GM21737 (cell line): ENCODE data around the gene MRPL58.

Source experiments
- ATAC-seq: cut with Tn5 transposase; IDR thresholded peaks from one replicate; pipeline ENCODE4 v1.9.1; 2021; ENCODE audit warnings: mild to moderate bottlenecking, moderate library complexity; ENCODE audit not compliant: unreplicated experiment

MRPL58 gene

DNA sequence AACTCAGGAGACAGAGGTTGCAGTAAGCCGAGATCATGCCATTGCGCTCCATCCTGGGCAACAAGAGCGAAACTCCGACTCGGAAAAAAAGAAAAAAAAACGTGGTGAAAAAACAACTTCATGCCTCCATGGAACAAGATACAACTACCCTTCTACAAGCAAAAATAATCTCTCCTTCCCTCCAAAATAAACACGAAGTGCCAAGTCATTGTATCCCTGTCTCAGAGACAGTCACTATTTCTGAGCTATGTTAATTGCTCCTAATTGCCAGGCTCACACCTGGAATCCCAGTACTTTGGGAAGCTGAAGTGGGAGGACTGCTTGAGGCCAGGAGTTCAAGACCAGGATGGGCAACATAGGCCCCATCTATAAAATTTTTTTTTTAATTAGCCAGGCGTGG lies 56.3 kb downstream of the MRPL58 start:
- ATAC-seq, result no peak

DNA sequence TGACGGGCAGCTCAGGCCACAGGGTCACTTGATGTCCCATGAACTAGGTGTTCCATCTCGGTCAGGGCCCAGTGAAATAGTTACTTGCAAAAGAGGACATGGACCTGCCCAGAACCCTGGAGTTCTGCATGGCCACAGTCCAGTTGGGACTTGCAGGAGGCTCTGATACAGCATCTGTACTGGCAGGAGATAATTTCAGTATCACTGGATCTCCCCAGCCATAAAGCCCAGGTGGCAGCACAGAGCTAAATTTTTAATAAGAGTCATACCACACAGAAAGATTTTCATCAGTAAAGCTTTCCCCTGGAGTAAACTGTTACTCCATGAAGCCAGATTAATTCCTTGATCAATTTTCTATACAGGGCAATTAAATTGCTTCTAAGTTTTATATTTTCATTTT lies 57.3 kb downstream of the MRPL58 start:
- no peak for ATAC-seq
